Retinal pigment epithelial cell (primary cell): ENCODE data around the gene BEST3.
A peak's percentile ranks its signal among the peaks of the same experiment; 100 is the strongest.
"Not testable (repeated sequence)": the region's sequence is repeated elsewhere in the genome, so short reads cannot be mapped to it uniquely, and the experiment has no call there.

Experiments
- DNase-seq: peaks from one replicate; pipeline ENCODE4 v3.0.0-alpha.2; 2010; ENCODE audit warnings: low read depth
- H3K4me3 ChIP-seq: 2 replicates; pipeline ENCODE4 v1.5.1; 2011; ENCODE audit warnings: mild to moderate bottlenecking, low read length, control low read depth, moderate library complexity
- CTCF ChIP-seq: conservative IDR thresholded peaks from 2 replicates; pipeline ENCODE4 v1.5.1; 2011; ENCODE audit warnings: low read depth, low read length, control low read depth, inconsistent platforms

Gene BEST3

DNA sequence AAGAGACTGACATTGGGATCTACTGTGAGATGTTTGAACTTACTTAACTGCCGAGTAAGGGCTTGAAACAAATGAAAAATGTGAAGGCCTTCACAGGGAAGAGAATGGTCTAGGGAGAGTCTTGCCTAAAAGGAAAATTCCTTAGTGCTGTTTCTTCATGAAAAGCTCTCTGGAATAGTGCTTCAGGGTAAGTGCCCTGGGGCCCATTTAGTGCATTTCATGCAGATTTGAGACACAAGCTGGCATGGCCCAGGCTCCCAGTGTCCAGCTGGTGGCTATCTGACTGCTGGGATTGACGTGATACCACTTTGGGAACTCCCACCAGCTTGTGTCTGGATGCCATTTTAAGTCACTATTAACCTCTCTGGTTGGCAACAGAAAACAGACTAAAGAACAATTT is 26.9 kb downstream of the BEST3 start:
- no peak overlapping the region for H3K4me3 ChIP-seq
- DNase-seq = no peak
- TF ChIP-seq CTCF = no peak

GRCh38 chr12:69671597-69671996 is 27.5 kb downstream of the BEST3 start:
- DNase-seq = no peak
- TF ChIP-seq CTCF = no peak
- H3K4me3 ChIP-seq = no peak overlapping the region

- no peak for DNase-seq
- TF ChIP-seq CTCF = no peak
- H3K4me3 ChIP-seq = no peak overlapping the region
These were observed 32.3 kb downstream of the BEST3 start for GRCh38 chr12:69666798-69667197.

DNA sequence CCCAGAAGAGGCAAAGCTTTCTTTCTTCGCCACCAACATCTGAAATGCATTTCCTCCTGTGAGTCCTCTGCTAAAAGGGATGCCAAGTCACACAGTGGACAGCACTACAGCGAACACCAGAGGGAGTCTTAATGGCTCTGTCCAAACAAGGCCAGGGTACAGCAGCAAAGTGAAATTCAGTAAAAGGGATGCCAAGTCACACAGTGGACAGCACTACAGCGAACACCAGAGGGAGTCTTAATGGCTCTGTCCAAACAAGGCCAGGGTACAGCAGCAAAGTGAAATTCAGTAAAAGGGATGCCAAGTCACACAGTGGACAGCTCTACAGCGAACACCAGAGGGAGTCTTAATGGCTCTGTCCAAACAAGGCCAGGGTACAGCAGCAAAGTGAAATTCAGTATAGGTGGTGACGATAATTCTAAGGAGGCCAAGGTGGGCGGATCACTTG is 34.1 kb downstream of the BEST3 start:
- not testable (repeated sequence) for DNase-seq, H3K4me3 ChIP-seq
- peak; percentile 36 for TF ChIP-seq CTCF

DNA sequence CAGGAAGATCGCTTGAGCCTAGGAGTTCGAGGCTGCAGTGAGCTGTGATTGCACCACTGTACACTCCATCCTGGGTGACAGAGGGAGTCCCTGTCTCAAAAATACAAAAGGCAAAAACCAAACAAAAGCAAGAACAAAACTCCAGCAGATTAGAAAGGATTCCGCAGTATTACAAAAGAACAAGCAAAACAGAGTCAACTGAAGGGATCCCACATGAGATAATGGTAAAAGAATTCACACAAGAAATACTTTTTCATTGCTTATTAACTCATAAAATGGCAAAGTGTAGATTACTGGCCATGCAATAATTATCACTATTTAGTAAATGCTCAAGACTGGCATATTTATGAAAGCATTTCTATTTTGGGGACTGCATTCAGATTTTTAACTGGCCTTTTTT is 35.4 kb downstream of the BEST3 start:
- TF ChIP-seq CTCF = no peak
- no peak for DNase-seq
- H3K4me3 ChIP-seq = no peak overlapping the region

DNA sequence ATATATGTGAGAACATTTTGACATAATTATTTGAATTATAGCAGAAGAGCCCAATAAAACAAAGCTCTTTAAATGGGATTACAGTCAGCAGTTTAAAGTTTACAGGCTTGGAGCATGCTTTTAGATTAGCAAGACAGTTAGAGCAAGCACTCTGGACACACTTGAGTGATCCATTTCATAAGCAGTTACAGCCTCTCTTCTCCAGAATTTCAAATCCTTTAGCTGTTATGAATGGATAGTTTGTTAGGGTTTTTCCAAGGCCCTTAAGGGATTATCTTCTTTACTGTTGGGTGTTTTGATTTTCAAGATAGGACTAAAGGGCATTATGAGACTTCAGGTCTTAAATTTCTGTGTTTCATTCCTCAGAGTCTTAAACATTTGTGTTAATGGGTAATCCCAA is 36.3 kb downstream of the BEST3 start:
- TF ChIP-seq CTCF = no peak
- no peak overlapping the region for H3K4me3 ChIP-seq
- peak; percentile 65 for DNase-seq

- H3K4me3 ChIP-seq = no peak overlapping the region
- DNase-seq = no peak
- TF ChIP-seq CTCF = no peak
These were observed 37.7 kb downstream of the BEST3 start for GRCh38 chr12:69661386-69661785.
